Stimulated activated CD8-positive, alpha-beta memory T cell treated with anti-CD3 and anti-CD28 coated beads, Interleukin-12 subunit alpha, Interleukin-12 subunit beta, amount 100 ng/mL, for 24 hours (primary cell): ENCODE measurements around the gene KRTAP10-2.
"Not testable (repeated sequence)": the region's sequence is repeated elsewhere in the genome, so short reads cannot be mapped to it uniquely, and the experiment has no call there.

Experiments
- DNase-seq: peaks from one replicate; pipeline ENCODE4 v3.0.0-alpha.2; 2020; ENCODE audit errors: extremely low read depth

KRTAP10-2 gene

DNA sequence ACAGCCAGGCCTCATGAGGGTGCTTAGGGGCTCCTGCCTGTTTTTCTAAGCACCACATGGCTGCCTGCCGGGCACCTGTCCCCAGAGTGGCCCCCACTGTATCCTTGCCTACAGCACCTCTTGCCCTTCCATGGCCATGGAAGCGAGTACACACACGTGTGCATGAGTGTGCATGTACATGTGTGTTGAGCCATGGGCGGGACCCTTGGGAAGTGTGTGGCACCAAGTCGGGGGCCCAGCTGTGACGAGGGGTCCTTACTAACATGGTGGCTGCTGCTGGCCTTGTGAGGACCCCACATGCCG, 37.1 kb downstream of the KRTAP10-2 start:
- no peak for DNase-seq

DNA sequence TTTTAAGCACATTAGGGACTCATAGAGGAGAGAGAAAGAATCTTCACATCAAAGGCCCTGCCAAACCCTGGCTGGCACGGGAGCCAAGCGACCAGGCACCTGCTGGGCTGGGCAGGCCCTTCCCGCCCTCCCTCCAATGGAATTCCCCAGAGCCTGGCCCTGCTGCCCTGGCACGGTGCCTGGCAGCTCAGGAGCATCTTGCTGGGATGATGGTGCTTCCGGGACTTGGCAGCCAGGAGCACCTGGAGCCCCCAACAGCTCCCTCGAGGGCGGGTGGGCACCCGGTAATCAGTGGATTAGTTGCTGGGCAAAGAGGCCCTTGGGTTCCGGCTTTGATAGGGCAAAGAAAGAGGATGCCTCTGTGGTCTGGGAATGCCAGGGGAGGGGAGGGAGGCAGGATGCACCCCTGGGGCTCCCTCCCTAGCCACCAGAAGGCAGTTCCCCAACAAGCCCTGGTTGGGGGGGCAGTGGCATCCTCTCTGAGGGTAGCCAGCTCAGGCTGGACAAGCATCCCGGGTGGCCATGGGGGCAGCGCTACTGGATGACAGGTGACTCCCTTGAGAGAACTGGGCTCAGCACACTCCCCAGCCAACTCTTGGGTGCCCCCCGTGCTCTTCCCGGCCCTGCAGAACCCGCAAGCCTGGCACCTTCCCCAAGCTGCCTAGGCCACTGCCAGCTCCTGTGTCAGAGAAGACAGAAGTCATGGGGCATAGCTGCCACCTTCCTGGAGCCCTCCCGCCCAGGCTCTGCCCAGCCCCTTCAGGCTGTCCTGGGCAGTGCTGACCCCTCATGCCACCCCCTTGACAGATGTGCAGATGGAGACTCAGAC, 37.7 kb downstream of the KRTAP10-2 start:
- DNase-seq = no peak

DNA sequence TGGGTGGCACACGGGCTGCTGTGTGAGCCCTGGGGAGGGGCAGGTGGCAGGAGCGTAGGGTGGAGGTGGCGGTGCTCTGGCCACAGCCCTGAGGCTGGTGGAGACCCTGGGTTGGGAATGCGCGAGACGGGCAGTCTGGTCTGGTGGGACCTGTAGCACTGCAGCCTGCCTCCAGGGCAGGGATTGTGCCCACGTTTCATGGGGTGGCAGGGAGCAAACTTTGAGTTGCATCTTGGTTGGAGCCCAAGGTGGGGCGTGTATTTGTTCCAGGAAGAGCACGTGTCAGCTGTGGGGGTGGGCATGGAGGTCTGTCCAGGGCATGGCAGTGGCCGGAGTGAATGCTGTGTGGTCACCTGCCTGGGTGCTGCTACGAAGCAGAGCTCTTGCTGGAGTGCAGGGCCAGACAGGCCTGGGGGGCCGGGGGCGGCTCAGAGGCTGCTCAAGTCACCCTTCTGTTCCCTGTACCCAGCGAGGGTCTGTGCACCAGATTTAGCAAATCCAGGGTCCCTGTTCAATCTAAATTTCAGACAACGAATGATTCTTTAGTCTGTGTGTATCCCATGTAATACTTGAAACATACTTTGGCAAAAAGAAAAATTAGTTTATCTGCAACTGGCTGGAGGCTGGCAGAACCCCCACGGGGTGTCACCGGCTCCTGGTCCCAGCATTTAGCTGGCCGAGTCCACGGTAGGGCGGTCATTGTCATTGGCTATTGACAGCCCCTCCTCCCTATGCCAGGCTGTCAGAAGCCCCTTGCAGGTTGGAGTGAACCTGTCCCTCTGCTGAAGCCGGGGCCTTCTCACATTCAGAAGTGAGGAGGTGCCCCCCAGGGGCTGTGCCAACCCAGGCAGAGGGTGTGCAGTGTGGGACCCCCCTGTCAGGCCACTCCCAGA, 38.6 kb downstream of the KRTAP10-2 start:
- DNase-seq = no peak

DNA sequence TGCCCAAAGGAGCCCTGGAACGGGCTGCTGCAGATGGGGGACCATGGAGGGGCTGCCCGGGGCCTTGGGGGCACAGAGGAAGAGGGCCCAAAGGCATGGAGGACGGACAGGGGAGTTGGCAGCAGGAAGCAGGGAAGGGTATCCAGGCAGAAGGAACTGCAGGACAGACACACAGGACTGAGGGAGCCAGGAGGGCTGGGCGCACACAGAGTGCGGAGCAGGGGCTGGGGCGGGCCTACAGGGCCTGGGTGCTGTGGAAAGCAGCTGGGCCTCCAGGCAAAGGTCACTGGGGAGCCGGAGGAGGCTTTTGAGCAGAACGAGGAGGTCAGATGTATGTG, 39.4 kb downstream of the KRTAP10-2 start:
- DNase-seq = no peak

DNA sequence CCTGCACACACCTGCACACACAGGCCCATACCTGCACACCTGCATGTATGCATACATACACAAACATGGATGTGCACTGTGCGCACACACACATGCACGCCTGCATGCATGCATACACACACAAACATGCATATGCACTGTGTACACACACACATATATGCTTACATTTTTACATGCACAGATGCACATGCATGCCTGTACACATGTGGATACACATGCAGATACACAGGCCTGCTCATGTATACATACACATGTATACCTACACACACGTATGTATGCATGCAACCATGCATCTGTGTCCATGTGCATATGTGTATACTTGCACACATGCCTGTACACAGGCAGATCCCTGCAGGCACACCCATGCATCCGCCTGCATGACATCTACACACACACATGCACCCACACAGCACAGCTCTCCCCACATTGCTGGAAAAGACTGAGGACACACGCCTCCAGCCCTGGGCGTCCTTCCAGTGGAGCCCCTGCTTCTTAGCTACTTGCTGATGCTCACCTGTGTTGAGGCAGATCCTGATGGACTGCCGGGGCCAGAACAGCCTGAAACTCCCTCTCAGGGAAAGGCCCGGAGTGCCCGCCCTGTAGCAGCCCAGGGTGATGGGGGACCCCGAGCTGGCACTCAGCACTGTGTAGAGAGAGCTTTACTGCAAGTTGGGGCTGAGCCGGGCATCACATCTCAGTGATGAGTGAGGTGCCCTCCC, 39.9 kb downstream of the KRTAP10-2 start:
- DNase-seq = no peak

DNA sequence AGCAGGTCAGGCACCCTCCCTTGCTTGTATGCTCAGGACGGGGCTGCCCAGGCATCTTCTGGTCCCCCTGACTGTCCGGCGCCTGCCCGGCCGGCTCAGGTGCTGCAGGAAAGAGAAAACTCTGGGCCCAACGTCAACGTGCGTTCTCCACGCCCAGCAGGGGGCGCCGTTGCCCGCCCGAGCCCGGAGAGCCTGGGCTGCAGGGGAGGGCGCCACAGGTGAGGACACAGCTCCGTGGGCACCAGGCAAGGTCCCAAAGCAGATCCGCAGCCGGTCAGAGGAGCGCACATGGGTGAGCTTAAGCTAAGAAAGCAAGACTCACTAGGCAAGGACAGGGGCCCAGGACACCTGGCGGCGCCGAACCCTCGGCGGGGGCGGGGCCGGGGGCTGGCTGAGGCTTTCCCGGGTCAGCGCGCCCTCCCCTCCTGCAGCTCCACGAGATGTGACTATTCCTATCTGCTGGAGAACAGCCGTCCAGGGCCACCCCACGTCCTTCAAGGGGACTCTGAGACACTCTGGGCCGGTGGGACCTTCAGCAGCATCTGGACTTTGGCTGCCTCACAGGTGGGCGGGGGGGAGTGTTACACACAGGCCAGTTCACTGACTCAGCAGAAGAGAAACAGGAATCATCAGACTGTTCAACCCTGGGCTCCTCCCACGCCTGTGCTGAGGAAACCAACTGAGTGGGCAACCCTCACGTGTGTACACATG, 40.6 kb downstream of the KRTAP10-2 start:
- DNase-seq = peak; percentile 31

DNA sequence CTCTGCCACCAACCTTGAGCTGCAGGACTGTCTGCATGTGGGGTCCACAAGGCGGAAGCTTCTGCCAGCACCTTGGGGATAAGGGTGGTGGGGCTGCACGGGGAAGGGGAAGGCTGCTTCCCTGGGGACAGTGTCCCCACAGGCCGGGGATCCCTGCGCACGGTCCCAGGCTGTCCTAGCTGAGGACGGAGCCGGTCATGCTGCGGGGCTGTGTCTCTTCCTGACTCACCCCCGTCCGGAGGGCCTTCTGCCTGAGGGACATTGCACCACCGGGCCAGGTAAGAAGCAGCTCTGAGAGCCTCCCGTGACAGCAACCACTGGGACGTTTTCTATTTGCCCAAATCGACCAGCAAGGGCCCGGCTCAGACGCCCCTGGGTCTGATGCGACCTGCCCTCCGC, 41.2 kb downstream of the KRTAP10-2 start:
- DNase-seq = no peak

DNA sequence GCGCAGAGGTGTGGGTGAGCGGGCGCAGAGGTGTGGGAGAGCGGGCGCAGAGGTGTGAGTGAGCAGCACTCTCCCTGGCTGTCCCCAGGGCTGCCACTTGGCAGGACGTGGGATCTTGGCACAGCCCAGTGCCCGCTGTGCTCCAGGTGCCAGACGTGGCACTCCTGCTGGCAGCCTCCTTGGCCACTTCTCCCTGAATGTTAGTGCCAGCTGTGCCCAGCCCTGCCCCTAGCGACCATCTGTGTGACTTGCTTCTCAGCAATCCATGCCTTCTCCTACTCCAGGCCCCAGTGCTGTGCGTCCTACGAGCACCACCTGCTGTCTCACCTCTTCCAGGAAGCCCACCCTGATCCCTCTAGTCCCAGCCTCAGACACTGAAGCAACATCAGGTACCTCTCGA, 41.8 kb downstream of the KRTAP10-2 start:
- no peak for DNase-seq

DNA sequence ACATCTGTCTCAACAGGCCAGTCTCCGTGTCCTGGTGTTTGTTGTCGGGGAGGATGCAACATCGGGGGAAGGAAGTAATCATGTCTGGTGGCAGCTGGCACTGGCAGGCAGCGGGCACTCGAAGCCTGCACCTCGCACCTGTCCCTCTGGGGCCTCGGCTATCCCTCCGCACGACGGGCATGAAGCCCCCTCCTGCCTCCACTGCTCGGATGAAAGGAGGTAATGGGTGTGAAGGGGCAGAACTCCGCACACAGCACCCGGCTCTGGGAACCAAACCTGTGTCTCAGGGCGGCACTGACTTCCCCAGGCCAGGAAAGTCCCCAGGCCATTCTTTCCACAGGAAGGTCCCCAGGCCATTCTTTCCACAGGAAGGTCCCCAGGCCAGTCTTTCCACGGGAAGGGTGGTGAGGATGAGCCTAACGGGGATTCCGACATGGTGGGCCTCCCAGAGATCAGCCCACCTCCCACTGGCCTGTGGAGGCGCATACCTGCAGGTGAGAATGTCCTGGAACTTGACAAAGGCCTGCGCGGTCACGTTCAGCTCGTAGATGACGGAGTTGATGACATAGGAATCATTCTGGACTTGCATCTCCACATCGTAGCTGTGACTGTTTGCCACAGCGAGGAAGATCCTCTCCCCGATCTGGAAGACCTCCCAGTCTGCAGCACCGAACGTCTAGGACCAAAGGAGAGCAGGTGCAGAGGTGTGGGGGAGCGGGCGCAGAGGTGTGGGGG, 42.4 kb downstream of the KRTAP10-2 start:
- DNase-seq = no peak

DNA sequence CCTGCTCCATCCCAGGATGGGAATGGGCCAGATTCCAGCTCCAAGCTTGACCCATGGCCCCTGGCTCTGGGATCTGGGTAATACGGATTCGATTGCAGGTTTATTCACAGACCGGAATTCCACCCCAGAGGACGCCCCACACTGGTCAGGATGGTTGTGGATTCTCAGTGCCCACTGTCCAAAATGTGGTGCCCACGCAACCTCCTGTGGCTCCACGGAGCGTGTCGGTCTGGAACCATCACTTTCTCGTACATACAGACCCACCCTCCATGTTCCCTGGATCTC, 42.9 kb downstream of the KRTAP10-2 start:
- no peak for DNase-seq

DNA sequence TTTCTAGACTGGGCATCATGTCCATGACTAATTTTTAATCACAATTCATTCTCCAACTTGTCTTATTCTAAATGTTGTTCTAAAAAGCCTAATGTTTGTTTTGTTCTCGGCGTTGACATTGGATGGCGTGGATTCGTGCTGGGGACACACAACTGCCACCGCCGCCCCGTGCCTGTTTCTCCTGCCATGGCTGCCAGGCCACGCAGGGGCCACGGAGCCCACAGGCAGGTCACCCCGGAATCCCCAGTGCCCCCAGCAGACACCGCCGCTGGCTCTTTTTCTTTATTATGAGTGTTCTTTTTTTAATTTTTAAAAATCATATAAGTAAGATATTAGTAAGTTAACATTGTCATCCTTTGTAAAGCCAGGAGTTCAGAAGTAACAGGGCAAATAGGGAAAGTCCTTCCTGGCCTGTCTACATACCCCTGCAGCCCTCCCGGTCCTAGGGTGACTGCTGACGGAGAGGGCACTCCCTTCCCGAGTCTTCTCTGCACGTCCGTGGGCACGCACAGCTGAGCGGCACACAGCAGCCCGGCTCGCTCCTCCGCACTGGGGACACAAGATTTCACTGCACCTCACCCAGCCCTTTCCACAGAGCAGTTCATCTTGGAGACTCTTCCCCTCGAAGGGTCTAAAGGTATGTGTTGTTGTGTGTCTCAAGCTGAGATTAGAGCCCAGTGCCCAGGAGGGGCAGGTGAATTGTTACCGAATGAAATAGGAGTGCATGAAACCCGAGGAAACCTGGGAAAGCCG, 43.5 kb downstream of the KRTAP10-2 start:
- no peak for DNase-seq

DNA sequence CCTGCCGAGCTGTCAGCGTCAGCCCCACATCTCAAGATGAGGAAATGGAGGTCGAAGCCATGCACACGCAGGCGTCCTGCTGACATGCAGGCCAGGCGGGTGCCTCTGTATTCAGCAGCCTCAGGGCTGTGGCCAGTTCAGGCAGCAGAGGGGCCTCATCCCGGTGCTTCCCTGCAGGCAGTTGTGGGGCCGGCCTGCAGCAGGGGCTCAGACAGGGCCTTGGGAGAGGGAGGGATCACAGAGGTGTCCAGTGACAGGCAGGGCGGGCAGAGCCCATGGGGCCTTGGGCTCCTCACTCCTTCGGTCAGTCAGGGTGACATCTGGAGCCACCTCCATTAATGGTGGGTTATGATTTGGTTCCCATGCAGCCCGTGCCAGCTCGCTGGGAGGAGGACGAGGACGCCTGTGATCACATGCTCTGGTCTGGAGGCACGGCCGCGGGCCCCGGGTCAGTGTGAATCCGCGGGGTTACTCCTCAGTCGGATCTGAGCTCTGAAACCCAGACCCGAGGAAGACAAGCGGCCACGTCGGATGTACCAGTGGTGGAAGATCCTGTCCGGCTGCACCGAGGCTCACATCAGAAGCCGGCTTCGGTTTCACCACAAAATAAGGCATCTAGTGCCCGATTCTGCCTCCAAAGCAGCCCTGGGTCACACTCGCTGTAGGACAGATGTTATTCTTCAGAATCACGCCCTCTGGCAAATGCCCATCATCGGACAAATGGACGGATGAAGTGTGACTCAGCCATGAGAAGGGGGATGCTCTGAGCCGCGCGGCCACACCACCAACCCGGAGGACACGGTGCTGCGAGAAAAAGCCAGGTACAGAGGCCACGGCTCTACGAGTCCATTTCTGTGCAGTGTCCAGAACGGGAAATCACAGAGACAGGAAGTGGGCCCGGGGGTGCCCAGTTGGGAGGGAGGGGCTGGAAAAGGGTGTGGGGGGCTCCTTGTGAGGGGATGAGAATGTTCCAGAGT, 44.7 kb downstream of the KRTAP10-2 start:
- no peak for DNase-seq

DNA sequence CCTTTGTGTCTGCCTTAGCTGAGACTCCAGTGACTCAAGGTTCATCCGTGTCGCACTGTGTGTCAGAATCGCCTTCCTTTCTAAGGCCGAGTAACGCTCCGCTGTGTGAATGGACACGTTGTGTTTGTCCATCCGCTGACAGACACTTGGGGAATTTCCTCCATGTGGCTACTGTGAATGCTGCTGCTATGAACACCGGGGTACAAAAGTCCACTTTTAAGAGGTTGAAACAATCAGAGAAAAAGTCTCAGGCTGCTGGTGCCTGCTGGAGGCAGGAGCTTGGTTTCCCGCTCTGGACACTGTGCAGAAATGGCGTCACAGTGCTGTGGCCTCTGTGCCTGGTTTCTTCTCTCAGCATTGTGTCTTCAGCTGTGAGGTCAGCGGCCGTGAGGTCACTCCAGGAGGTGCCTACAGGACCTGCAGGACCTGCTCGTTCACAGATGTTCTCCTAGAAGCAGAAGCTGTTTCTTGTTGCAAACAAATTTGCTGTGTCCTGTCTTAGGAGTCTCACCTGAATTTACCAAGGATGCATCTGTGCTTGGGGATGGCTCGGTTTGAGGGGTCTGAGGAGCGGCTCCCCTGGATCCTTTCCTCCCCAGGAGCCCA, 45.5 kb downstream of the KRTAP10-2 start:
- no peak for DNase-seq

DNA sequence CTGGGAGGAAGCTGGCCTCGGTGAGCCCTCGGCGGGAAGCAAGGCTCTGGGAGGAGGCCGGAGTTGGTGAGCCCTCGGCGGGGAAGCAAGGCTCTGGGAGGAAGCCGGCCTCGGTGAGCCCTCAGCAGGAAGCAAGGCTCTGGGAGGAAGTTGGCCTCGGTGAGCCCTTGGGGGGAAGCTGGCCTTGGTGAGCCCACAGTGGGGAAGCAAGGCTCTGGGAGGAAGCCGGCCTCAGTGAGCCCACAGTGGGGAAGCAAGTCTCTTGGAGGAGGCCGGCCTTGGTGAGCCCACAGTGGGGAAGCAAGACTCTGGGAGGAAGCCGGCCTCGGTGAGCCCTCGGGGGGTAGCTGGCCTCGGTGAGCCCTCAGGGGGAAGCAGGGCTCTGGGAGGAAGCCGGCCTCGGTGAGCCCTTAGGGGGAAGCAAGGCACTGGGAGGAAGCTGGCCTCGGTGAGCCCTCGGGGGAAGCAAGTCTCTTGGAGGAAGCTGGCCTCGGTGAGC, 47.4 kb downstream of the KRTAP10-2 start:
- no peak for DNase-seq

DNA sequence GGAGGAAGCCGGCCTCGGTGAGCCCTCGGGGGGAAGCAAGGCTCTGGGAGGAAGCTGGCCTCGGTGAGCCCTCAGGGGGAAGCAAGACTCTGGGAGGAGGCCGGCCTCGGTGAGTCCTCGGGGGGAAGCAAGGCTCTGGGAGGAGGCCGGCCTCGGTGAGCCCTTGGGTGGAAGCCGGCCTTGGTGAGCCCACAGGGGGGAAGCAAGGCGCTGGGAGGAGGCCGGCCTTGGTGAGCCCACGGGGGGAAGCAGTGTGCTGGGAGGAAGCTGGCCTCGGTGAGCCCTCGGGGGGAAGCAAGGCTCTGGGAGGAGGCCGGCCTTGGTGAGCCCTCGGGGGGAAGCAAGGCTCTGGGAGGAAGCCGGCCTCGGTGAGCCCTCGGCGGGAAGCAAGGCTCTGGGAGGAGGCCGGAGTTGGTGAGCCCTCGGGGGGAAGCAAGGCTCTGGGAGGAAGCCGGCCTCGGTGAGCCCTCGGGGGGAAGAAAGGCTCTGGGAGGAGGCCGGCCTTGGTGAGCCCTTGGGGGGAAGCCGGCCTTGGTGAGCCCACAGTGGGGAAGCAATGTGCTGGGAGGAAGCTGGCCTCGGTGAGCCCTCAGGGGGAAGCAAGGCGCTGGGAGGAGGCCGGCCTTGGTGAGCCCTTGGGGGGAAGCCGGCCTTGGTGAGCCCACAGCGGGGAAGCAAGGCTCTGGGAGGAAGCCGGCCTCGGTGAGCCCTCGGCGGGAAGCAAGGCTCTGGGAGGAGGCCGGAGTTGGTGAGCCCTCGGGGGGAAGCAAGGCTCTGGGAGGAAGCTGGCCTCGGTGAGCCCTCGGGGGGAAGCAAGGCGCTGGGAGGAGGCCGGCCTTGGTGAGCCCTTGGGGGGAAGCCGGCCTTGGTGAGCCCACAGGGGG, 48.1 kb downstream of the KRTAP10-2 start:
- DNase-seq = not testable (repeated sequence)

DNA sequence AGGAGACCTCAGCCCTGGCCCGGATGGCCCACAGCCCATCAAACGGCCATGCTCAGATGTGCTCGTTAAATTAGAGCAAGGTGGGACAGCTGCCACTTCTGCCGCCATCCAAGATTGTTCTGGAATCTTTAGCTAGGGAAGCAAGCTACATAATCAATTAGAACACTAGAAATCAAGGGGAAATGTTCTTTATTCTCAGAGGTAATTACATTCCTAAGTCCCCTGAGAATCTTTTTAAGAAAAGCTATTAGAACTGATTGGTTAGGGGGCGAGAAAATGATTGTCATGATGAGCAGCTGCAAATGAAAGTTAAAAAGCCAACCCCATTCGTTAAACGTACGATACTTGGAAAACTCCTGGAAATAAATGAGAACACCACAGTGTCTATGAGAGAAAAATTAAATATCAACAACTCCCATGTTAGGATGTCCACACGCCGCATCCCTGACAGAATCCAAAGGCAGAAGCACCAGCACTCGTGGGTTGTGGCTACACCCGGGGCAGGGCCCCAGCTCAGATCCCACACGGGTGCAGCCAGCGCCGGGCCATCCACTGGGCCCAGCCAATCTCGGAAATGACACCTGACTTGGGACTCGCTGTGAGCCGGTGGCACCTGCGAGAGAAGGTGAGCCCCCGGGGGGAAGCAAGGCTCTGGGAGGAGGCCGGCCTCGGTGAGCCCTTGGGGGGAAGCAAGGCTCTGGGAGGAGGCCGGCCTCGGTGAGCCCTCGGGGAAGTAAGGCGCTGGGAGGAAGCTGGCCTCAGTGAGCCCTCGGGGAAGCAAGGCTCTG, 48.9 kb downstream of the KRTAP10-2 start:
- no peak for DNase-seq
